Measurements from ENCODE around the gene UNC93A.

- TF ChIP-seq POLR2A (IDR thresholded peaks at IDR 0.05), result no peak
- no peak for TF ChIP-seq CTCF (IDR thresholded peaks at IDR 0.05)
Observed at GRCh38 chr6:167245591-167245990, 45.5 kb upstream of the UNC93A start.
